H1 (cell line): ENCODE measurements around the gene KEL. TPM values are rescaled to one million over a fixed set of nuclear protein-coding genes. Genes with fewer than 3 reads are reported as not detected.

Source experiments
- CHD1 ChIP-seq: IDR thresholded peaks from 2 replicates; pipeline ENCODE4 v1.6.1; 2012; ENCODE audit warnings: low read depth, low read length, improper control_type of control experiment
- HDAC6 ChIP-seq: IDR thresholded peaks from one replicate; pipeline ENCODE4 v1.7.1; 2012; ENCODE audit warnings: low read depth, mild to moderate bottlenecking, inconsistent platforms, low read length, moderate library complexity
- RNF2 ChIP-seq: fragments of 200-900, 300-1000 bp; sonication (generic); IDR thresholded peaks from 2 replicates; pipeline ENCODE4 v1.7.1; 2016; ENCODE audit warnings: borderline replicate concordance, low read depth, mild to moderate bottlenecking, antibody characterized with exemption, low read length; ENCODE audit not compliant: poor library complexity, severe bottlenecking; ENCODE audit errors: missing control alignments
- polyA plus RNA-seq, 7 experiments: library from polyadenylated mRNA; depleted of rRNA in 3 of 7; stranded (reverse) in 5 of 7; unstranded in 2 of 7; fragments of >200 nt in 5 of 7; fragments of 200-250 nt in 2 of 7; gene quantifications; 1 replicate in 5 of 7; 2 replicates in 1 of 7; 4 replicates in 1 of 7; pipeline versions ENCODE4 v1.2.1 to v1.2.3, GENCODE V29; 2011 to 2013; ENCODE audit warnings: missing spikeins in 2 of 7, mixed read lengths in 2 of 7
- total RNA-seq: library from RNA; stranded (reverse); fragmentation: NEBNext Ultra II Directional; extraction: Animal tissue kit (Norgen Biotek cat#: 25700); gene quantifications from 2 replicates; pipeline ENCODE4 v1.2.1, GENCODE V29; 2021

KEL gene
- total and polyA plus RNA-seq, 2 of the 8 experiments (the other 6 are each of a cell fraction or from before 2014, with no cell fraction given), result 1.8 to 1.9 TPM

DNA sequence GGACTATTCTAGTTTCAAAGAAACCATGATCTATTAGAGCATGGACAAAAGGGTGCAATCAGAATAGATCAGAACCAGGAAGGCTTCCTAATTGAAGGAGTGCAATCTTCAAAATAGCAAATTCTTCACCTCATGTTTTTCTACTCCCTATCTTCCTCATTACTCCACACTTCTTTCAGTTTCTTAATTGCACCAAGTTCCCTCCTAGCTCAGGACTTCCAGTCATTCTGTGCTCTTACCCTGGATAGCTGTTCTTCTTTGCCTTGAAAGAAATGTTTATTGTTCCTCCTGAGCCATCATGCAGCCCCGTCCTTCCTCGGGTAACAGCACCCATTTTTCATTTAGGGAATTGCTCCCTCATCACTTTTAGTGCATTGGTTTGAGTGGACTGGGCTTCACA is 51.7 kb downstream of the KEL start (continued):
- TF ChIP-seq HDAC6, result no peak
- TF ChIP-seq RNF2, result no peak
- TF ChIP-seq CHD1, result no peak
